WTC11 (cell line): ENCODE measurements around the gene INPP4B.

Source experiments
- ETV6 ChIP-seq: sonication (generic); formaldehyde crosslinking; IDR thresholded peaks from 2 replicates; pipeline ENCODE4 v1.8.1; 2022; ENCODE audit warnings: mild to moderate bottlenecking, missing genetic modification reagents
- NR2C2 ChIP-seq: sonication (generic); formaldehyde crosslinking; IDR thresholded peaks from 2 replicates; pipeline ENCODE4 v1.8.0; 2022; ENCODE audit warnings: mild to moderate bottlenecking, missing genetic modification reagents
- RELA ChIP-seq: sonication (generic); formaldehyde crosslinking; IDR thresholded peaks from 2 replicates; pipeline ENCODE4 v1.8.1; 2022; ENCODE audit warnings: missing genetic modification reagents, mild to moderate bottlenecking, borderline replicate concordance
- SMAD3 ChIP-seq: sonication (generic); formaldehyde crosslinking; IDR thresholded peaks from 2 replicates; pipeline ENCODE4 v1.8.0; 2022; ENCODE audit warnings: missing genetic modification reagents, mild to moderate bottlenecking, borderline replicate concordance
- TEAD1 ChIP-seq: sonication (generic); formaldehyde crosslinking; IDR thresholded peaks from 2 replicates; pipeline ENCODE4 v1.8.0; 2022; ENCODE audit warnings: mild to moderate bottlenecking, missing genetic modification reagents
- ZBTB21 ChIP-seq: sonication (generic); formaldehyde crosslinking; IDR thresholded peaks from 2 replicates; pipeline ENCODE4 v1.8.1; 2023; ENCODE audit warnings: mild to moderate bottlenecking, missing genetic modification reagents, borderline replicate concordance
- ZNF121 ChIP-seq: sonication (generic); formaldehyde crosslinking; IDR thresholded peaks from 2 replicates; pipeline ENCODE4 v1.8.0; 2023; ENCODE audit warnings: missing genetic modification reagents
- TF ChIP-seq, protein P1 (sequence below): fragments of 200-600 bp; IDR thresholded peaks from 2 replicates; pipeline ENCODE4 v1.8.0; 2022; ENCODE audit warnings: antibody characterized with exemption
- TF ChIP-seq, protein P2 (sequence below): sonication (generic); formaldehyde crosslinking; IDR thresholded peaks from 2 replicates; pipeline ENCODE4 v1.8.1; 2023; ENCODE audit warnings: mild to moderate bottlenecking, missing genetic modification reagents, moderate library complexity
- TF ChIP-seq, protein P3 (sequence below): sonication (generic); formaldehyde crosslinking; IDR thresholded peaks from 2 replicates; pipeline ENCODE4 v1.8.0; 2022; ENCODE audit warnings: mild to moderate bottlenecking, missing genetic modification reagents
- TF ChIP-seq, protein P4 (sequence below): sonication (generic); formaldehyde crosslinking; IDR thresholded peaks from 2 replicates; pipeline ENCODE4 v1.8.1; 2023; ENCODE audit warnings: mild to moderate bottlenecking, missing genetic modification reagents, moderate library complexity
- TF ChIP-seq, protein P5 (sequence below): sonication (generic); formaldehyde crosslinking; IDR thresholded peaks from 2 replicates; pipeline ENCODE4 v1.8.1; 2023; ENCODE audit warnings: mild to moderate bottlenecking, missing genetic modification reagents, borderline replicate concordance
- TF ChIP-seq, protein P6 (sequence below): sonication (generic); formaldehyde crosslinking; IDR thresholded peaks from 2 replicates; pipeline ENCODE4 v1.8.0; 2022; ENCODE audit warnings: mild to moderate bottlenecking, missing genetic modification reagents
- TF ChIP-seq, protein P7 (sequence below): sonication (generic); formaldehyde crosslinking; IDR thresholded peaks from 2 replicates; pipeline ENCODE4 v1.8.0; 2023; ENCODE audit warnings: mild to moderate bottlenecking, missing genetic modification reagents

DNA sequence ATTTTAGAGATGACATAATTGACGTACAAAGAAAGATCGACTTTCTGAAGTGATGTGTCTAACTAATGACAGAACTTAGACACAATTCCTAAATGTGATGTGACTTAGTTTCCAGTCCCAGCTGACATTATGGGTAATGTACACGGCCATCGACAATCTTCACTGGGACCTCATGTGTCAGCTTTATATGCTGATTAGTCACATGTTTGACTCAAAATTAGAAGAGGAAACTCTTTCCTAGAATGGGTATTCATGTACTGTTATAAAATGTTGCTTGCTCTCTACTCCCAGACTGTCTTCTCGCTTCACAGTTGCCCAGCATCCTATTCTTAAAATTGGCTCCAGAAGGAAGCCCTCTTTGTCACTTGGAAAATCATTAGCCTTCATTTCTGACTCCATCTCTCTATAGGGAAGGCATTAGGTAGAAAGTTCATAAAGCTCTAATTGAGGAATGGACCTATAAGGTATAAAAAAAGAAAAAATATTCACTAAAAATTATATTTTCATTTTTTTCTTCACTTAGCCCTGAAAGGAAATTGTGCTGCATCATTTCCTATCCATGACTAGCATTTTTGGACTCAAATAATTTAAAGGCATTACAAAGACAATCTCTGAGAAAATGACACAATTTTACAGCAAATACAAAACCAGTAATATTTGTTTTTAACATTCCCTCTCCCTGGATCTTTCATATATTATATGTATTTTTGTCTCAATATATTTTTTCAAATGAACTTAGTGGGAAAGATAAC, 554.6 kb downstream of the INPP4B start:
- TF ChIP-seq, protein P1, sequence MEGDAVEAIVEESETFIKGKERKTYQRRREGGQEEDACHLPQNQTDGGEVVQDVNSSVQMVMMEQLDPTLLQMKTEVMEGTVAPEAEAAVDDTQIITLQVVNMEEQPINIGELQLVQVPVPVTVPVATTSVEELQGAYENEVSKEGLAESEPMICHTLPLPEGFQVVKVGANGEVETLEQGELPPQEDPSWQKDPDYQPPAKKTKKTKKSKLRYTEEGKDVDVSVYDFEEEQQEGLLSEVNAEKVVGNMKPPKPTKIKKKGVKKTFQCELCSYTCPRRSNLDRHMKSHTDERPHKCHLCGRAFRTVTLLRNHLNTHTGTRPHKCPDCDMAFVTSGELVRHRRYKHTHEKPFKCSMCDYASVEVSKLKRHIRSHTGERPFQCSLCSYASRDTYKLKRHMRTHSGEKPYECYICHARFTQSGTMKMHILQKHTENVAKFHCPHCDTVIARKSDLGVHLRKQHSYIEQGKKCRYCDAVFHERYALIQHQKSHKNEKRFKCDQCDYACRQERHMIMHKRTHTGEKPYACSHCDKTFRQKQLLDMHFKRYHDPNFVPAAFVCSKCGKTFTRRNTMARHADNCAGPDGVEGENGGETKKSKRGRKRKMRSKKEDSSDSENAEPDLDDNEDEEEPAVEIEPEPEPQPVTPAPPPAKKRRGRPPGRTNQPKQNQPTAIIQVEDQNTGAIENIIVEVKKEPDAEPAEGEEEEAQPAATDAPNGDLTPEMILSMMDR, result no peak
- TF ChIP-seq, protein P2, sequence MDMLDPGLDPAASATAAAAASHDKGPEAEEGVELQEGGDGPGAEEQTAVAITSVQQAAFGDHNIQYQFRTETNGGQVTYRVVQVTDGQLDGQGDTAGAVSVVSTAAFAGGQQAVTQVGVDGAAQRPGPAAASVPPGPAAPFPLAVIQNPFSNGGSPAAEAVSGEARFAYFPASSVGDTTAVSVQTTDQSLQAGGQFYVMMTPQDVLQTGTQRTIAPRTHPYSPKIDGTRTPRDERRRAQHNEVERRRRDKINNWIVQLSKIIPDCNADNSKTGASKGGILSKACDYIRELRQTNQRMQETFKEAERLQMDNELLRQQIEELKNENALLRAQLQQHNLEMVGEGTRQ (CRISPR knock-in tag), result no peak
- TF ChIP-seq, protein P3, sequence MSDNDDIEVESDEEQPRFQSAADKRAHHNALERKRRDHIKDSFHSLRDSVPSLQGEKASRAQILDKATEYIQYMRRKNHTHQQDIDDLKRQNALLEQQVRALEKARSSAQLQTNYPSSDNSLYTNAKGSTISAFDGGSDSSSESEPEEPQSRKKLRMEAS (CRISPR knock-in tag), result no peak
- TF ChIP-seq RELA (CRISPR knock-in tag) (no peak), ZBTB21 (no peak), ZNF121 (CRISPR knock-in tag) (no peak), NR2C2 (CRISPR knock-in tag) (no peak), TEAD1 (CRISPR knock-in tag) (no peak), ETV6 (no peak), SMAD3 (CRISPR knock-in tag) (no peak)
- TF ChIP-seq, protein P4, sequence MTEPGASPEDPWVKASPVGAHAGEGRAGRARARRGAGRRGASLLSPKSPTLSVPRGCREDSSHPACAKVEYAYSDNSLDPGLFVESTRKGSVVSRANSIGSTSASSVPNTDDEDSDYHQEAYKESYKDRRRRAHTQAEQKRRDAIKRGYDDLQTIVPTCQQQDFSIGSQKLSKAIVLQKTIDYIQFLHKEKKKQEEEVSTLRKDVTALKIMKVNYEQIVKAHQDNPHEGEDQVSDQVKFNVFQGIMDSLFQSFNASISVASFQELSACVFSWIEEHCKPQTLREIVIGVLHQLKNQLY (CRISPR knock-in tag), result no peak
- TF ChIP-seq, protein P5, sequence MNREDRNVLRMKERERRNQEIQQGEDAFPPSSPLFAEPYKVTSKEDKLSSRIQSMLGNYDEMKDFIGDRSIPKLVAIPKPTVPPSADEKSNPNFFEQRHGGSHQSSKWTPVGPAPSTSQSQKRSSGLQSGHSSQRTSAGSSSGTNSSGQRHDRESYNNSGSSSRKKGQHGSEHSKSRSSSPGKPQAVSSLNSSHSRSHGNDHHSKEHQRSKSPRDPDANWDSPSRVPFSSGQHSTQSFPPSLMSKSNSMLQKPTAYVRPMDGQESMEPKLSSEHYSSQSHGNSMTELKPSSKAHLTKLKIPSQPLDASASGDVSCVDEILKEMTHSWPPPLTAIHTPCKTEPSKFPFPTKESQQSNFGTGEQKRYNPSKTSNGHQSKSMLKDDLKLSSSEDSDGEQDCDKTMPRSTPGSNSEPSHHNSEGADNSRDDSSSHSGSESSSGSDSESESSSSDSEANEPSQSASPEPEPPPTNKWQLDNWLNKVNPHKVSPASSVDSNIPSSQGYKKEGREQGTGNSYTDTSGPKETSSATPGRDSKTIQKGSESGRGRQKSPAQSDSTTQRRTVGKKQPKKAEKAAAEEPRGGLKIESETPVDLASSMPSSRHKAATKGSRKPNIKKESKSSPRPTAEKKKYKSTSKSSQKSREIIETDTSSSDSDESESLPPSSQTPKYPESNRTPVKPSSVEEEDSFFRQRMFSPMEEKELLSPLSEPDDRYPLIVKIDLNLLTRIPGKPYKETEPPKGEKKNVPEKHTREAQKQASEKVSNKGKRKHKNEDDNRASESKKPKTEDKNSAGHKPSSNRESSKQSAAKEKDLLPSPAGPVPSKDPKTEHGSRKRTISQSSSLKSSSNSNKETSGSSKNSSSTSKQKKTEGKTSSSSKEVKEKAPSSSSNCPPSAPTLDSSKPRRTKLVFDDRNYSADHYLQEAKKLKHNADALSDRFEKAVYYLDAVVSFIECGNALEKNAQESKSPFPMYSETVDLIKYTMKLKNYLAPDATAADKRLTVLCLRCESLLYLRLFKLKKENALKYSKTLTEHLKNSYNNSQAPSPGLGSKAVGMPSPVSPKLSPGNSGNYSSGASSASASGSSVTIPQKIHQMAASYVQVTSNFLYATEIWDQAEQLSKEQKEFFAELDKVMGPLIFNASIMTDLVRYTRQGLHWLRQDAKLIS (CRISPR knock-in tag), result no peak
- TF ChIP-seq, protein P6, sequence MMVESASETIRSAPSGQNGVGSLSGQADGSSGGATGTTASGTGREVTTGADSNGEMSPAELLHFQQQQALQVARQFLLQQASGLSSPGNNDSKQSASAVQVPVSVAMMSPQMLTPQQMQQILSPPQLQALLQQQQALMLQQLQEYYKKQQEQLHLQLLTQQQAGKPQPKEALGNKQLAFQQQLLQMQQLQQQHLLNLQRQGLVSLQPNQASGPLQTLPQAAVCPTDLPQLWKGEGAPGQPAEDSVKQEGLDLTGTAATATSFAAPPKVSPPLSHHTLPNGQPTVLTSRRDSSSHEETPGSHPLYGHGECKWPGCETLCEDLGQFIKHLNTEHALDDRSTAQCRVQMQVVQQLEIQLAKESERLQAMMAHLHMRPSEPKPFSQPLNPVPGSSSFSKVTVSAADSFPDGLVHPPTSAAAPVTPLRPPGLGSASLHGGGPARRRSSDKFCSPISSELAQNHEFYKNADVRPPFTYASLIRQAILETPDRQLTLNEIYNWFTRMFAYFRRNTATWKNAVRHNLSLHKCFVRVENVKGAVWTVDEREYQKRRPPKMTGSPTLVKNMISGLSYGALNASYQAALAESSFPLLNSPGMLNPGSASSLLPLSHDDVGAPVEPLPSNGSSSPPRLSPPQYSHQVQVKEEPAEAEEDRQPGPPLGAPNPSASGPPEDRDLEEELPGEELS (CRISPR knock-in tag), result no peak
- TF ChIP-seq, protein P7, sequence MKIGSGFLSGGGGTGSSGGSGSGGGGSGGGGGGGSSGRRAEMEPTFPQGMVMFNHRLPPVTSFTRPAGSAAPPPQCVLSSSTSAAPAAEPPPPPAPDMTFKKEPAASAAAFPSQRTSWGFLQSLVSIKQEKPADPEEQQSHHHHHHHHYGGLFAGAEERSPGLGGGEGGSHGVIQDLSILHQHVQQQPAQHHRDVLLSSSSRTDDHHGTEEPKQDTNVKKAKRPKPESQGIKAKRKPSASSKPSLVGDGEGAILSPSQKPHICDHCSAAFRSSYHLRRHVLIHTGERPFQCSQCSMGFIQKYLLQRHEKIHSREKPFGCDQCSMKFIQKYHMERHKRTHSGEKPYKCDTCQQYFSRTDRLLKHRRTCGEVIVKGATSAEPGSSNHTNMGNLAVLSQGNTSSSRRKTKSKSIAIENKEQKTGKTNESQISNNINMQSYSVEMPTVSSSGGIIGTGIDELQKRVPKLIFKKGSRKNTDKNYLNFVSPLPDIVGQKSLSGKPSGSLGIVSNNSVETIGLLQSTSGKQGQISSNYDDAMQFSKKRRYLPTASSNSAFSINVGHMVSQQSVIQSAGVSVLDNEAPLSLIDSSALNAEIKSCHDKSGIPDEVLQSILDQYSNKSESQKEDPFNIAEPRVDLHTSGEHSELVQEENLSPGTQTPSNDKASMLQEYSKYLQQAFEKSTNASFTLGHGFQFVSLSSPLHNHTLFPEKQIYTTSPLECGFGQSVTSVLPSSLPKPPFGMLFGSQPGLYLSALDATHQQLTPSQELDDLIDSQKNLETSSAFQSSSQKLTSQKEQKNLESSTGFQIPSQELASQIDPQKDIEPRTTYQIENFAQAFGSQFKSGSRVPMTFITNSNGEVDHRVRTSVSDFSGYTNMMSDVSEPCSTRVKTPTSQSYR, result no peak
